SKM-1 treated with dmso at 0.1 percent for 144 hours (cell line): ENCODE results near the gene SLC35F4.

Source experiments
- DNase-seq: peaks from one replicate; lab custom pipeline; 2025; ENCODE audit not compliant: unreplicated experiment; lab: John Stamatoyannopoulos, UW

The SLC35F4 gene

DNA sequence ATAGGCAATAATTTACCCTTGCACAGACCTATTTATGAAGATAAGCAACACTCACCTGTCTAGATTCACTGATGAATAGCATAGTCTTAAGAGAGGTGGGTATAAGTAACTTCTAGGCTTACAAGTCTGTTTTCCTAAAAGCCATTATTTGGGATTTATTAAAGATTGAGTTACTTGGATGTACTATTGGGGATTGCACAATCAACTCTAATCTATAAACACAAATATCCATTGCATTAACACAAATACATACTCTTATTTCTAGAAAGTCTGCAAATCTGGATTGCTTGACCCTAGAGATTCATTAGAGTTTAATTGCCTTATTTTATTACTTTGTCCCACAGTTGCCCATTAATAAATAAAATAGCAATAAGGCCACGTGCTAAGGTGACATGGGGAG is 224.1 kb downstream of the SLC35F4 start:
- DNase-seq: no peak

DNA sequence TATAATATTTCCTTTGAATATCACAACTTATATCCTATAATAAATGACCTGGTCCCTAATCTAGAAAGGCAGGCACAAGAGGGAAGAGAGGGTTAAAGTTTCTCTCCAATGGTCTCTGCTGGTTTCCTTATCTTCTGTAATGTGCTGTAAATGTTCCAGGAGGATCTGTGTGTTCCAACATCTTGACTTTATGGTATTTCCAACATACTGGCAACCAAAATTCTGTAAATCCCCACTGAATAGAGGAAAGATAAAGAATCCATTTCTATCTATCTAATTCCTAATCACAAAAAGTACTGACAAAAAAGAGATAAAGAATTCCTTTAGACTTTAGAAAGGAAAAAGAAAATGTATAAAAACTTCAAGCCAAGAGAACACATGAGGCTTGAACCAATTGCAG is 225.9 kb downstream of the SLC35F4 start:
- DNase-seq: no peak

DNA sequence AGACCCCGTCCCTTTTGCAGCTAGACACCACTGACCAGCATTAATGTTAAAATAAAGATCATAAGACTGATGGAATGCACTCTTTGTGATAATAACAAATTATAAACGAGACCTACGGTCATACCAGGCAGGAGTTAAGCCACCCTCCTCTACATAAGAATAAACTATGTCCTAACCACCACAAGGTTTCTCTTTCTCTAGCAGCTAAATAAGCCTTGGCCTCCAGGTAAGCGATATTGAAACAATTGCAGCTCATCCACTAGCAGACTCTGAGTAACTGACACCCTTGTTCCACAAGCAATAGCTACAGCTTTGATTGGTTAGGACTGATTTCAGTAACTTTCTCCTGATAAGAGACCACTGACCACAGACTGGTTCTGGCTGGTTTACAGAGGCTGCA is 228.0 kb downstream of the SLC35F4 start:
- DNase-seq: no peak

DNA sequence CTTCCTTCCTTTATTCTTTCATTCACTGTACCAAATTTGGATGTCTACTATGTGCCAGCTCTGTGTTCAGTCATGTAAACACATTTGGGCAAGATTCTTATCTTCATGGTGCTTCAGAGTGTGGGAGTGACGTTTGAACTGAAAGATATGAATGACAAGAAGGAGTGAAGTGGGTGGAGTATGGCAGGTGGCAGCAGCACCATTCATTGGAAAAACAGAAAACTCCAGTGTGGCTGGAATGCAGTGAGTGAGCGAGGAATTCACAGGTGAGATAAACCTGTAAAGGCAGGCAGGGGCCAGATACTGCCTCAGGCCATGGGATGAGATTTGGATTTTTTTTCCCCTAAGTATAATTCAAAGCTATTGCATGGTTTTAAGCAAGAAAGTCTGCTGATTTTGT is 231.6 kb downstream of the SLC35F4 start:
- DNase-seq: no peak

DNA sequence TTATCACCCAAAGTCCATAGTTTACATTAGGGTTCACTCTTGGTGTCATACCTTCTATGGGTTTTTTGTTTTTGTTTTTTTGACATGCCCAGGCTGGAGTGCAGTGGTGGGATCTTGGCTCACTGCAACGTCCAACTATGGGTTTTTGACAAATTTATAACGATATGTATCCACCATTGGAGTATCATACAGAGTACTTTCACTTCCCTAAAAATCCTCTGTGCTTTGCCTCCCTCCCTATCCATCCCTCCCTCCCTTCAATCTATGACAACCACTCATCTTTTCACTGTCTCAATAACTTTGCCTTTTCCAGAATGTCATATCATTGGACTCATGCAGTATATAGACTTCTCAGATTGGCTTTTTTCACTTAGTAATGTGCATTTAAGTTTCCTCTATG is 233.2 kb downstream of the SLC35F4 start:
- DNase-seq: no peak

DNA sequence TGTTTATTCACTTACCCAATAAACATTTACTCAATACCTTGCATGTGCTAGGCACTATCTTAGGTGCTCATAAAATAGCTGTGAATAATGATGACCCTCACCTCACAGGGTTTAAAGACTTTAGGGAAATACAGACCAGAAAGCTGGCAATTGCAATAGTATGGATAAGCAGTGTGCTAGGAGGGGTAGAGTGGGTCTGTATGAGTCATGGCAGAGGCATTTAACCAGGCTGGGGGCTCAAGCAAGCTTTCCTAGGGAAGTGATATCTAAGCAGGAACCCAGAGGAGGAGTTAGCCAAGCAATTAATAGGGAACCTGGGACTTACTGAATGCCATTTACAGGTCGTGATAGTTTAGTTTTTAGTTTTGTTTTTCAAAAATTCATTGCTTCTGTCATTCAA is 248.4 kb downstream of the SLC35F4 start:
- DNase-seq: no peak

DNA sequence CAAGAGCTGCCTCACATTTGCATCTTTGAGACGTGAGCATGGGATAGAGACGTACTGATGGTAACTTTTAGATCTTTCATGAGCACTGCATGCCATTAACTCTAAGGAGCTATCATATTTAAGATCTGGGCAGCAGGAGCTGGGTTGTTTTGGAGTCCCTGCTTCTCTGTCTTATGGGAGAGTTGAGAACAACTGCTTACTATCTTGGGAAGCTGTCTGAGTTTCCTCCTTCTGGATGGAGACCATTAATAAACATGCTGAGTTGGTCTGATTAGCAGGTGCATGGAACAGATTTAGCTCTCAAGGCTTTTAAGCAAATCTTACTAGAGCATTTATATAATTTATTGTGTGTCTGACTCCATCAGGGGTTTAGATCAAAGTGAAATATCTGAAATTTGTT is 252.9 kb downstream of the SLC35F4 start:
- no peak for DNase-seq

DNA sequence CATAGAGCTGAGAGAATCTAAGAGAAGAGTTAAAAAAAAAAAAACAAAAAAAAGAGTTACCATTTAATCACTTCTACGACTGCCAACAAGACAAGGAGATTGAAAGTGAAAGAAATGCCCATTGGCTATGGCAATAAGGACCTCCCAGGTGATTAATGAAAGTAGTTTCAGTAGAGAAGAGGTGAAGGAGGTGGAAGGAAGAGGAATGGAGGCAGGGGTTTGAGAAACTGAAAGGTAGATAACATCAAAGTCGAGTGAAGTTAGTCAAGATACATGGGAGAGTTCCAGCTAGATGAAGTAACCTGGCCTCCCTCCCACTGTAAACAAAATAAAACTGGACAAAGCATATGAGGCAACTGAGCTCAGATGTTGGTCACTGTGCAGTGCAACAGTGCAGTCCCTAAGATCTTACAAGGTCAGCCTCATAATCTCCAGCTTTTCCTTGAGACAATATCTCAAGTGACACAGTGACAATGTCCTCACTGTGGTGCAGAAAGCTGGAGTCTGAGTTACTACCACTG is 254.3 kb downstream of the SLC35F4 start:
- DNase-seq: no peak

DNA sequence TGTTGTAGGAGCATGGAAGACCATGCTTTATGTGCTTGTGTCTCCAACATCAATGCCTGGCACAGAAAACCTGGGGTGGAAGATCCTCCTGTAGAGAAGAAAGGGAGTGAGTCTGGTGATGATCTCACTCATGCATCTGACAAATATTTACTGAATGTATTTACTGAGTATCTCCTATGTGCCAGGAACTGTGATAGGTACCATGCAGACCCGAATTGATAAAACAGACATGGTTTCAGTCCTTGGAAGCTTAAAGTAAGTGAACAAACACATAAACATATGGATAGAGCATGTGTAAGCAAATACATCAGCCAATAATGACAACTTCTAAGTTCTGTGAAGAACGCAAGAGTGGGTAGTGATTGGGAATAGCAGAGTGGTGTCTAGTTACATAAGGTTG is 255.3 kb downstream of the SLC35F4 start:
- no peak for DNase-seq

DNA sequence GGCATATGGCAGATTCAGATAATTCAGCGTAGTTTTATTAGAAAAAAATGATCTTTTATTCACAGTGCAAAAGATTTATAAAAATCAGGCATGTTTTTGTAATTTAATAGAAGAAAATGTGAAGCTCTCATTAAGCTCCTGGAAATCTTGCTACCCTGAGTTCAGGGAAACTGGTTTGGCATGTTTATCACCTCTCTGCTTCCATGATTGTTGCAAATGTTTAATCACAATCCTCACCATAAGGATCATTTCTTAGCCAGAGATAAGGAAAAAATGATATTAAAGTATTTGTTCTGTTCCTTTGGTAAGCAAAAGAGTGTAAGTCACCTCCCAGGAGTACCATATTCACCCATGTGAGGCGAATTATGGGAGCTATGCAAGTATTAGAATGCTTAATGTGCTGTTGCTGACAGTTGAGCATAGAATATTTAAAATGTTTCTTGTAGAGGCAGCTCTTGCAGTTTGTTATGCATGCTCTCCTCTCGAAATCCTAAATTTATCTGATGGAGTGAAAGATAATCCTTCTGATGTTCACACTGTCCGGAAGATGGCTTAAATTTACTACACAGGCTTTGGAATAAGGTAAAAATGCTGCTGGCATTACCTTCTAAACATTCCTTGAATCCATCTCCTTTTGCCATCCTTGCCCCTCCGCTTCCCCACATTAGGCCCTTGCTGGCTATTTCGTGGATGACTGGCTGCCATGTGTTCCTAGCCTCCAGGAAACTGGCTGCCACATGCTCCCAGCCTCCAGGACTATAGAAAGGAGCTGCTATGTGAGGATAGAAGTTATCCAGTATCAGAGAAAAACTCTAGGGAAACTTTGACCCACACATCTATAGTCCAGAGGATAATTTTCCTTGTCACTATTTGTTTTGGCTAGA is 256.5 kb downstream of the SLC35F4 start:
- DNase-seq: no peak

DNA sequence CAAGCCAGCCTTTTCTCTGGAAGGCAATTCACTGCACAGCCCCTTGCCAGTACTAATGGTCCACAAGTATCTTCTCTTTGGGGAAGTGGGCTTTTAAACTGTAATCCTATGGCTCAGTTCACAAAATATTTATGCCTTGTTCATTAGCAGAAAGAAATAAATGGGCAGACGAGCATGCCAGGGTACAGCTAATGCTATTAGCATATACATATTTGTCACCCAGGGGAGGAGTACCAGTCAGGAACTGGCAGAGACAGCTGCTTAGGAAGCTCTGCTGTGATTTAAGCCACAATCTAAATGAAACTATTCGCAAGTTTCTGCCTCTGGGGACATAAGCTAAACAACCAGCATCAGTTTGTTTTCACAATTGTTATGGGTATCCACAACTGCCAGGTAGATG is 258.8 kb downstream of the SLC35F4 start:
- DNase-seq: no peak

DNA sequence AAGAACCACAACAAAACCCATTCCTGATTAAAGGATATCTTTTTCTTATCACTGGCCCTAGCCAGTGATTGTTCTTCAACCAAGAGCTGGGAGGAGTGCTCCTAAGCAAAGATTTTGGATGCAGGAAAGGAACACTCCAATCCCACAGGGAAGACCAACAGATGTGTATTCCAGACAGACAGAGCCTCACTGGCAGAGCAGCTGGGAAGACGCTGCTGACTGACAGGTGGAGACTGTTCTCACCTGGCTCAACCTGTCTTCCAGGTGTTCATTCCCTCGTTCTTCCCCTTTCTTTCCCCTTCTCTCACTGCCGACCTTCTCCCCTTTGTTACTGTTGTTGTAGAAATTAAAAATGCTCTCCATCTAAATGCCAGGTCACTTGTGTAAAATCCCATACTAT is 282.5 kb downstream of the SLC35F4 start:
- no peak for DNase-seq

DNA sequence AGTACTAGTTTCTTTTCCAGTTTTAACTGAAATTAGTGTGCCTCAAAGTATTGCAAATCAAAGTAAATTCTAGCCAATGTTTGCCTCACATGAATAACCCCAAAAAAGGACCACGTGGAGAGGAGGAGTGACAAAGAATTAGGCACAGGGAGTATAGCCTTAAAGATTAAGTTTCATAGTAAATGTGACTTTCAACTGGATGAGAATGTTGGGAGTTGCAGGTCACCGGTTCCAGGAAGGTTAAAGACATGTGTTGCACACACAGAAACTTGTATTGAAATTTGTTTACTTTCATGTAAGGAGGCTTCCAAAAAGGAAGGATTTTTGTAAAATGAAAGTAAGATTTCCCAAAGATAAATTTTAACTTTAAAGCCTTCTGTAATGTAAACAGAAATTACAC is 283.1 kb downstream of the SLC35F4 start:
- no peak for DNase-seq

DNA sequence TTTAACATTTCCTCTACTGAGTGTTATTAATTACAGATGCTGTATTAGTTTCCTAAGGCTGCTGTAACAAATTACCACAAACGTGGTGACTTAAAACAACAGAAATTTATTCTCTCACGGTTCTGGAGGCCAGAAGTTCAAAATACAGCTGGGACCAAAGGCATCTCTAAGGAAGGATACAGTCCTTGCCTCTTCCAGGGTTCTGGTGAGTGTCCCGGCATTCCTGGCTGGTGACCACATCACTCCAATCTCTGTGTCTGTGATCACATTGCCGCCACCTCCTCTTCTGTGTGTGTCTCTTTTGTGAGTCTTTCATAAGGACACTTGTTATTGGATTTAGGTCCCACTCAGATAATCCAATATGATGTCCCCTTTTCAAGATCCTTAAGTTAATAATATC is 287.1 kb downstream of the SLC35F4 start:
- no peak for DNase-seq

DNA sequence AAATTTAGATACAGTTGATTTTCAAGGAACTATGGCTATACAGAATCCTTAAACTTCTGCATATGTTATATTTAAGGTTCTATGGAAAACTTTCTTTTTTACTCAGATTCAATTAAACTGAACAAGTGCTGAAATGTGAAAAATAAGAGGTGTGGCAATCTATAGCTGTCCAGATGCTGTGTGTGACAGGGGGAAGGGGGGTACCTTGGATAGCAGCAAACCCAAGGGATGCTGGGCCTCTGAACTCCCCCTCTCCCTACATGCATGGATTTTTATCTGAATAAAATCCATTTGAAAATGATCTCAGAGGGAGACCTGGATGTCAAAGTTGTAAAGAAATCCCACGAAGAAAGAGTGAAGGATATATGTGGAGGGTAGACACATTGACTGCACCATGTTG is 289.4 kb downstream of the SLC35F4 start:
- DNase-seq: no peak

DNA sequence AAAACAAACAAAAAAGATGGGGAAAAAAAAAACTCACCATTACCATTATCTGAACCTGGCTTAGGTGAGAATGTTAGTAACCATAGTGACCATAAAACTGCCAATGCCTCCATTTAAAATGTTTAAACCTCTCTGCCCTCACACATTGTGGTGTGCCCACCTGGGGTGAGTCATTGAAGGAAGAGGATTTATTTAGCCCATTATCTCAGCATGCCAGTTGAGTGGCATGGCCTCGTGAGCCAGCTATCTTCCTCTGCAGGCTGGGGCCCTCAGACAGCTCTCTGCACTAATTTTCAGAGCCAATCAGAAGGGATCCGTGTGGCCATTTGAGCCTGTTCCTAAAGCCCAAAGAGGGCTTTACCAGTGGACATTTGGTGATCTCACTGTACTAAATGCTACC is 290.4 kb downstream of the SLC35F4 start:
- DNase-seq: no peak

DNA sequence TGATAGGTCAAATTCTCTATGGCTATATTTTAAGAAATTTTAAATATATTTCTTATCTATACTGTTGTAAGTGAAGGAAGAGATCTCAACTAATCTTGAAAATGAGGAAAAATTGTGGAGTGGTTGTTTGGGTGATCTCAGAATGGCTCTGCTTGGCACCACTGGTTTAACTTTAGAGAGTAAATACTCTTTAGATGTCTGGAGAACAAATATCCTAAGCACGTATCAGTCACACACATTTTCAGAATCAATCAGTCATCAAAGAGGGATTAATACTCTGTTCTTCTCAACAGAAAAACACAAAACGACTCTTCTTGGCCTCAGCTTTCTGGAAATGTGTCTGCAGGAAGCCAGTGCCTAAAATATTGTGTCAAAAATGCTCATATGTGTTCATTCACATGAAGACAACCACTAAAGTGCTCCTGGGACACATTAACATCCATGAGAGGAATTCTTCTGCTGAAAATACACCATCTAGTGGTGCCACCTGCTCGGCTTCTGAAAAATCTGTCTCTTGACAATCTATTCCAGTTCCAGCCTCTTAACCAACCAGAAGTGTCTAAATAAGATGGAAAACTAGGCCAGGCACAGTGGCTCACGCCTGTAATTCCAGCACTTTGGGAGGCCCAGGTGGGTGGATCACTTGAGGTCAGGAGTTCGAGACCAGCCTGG is 291.1 kb downstream of the SLC35F4 start:
- no peak for DNase-seq

DNA sequence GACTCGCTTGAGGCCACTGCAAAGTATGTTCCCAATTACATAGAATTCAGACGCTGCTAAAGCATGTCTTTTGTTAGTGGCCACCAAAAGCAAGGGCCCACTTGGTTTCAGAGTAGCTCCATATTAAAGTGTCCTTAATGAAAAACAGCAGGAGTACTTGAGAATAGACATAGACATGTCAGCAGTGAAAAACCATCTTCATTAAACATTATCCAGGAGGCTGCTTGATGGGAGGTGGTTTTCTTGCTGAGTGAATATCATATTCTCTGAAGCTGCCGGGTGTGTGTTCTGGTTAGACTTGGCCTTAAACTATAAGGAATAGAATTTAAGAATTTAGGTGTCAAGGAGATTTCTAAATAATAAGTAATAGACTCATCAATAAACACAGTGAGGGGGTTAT is 292.7 kb downstream of the SLC35F4 start:
- DNase-seq: no peak

DNA sequence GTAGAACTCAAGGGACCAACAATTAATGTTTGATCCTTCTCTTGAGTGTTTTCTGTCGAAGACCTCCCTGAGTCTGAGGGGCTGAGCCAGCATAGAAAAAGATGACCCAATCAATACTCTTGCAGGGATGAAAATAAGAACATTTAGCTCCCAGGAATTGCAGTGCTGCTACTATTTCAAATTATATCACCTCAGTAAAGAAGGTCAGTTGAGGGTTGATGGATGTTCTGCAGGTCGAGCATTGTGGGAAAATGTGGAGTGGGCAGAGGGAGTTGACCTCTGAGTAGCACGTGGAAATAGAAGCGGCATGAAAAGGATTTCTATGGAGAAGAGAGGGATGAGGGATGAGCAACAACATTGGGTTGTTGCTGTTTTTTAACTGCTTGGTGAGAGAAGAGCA is 297.3 kb downstream of the SLC35F4 start:
- DNase-seq: no peak

DNA sequence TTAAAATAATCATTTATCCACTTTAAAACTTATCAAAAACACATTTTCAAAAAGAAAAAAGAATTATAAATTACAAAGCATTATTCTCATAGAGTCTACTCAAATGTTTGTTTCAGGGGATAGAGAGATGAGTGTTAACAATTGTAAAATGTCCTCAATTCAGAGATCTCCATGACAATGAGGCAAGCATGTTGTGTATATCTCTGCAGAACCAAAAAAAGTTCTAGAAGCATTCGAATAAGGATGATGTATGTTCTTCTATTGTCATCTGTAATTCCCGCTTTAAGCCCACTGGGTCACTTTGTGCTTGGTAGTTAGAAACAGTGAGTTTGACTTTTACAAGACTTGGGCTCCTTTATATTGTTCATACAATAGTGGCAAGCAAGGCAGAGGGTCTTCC is 298.7 kb downstream of the SLC35F4 start:
- no peak for DNase-seq

DNA sequence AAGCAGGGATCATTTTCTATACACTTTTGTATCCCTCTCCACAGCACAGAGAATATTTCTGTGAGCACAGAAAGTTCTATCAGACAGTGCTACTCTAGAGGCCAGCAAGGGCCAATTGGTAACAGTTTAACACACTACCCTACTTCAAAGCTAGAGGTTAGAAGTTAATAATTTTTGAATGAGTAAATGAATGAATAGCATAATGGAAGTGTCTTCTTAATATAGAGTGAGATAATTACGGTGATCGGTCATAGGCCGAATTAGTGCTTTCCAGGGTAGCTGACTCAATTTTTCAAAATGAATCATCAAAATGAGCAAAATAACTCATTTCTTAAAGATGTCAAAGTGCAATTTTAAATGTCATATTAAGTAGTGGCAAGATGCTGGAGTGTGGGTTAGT is 305.2 kb downstream of the SLC35F4 start:
- no peak for DNase-seq

DNA sequence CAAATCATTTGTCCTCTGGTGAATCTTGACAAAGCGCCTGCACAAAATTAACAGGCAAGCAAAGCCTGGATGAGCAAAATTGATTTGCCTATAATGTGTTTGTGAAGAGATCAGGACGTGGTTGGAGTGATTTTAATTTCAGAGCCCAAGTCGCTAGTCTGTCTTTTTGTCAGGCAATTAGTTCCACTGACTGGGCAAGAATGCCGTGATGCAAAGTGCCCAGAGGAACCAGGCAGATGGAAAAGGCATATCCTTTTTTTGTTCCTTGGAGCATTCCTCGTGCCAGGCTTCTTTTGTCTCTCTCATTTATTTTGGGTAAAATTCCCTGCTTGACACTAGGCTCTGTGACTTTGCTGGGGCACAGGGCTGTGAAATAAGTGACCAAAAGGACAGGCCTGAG is 306.3 kb downstream of the SLC35F4 start:
- DNase-seq: no peak
